ENCODE data around the gene DAND5. TPM values are rescaled to one million over a fixed set of nuclear protein-coding genes. Genes with fewer than 3 reads are reported as not detected.
A peak's percentile ranks its signal among the peaks of the same experiment; 100 is the strongest.
"Not testable (repeated sequence)": the region's sequence is repeated elsewhere in the genome, so short reads cannot be mapped to it uniquely, and the experiment has no call there.

The DAND5 gene
- total RNA-seq, 2 experiments from 2014 or later = not detected

- POLR2A ChIA-PET = interaction anchor here (1.2 kb wide), 1 partner anchor 16 kb away, joined by 3 read pairs; no protein-coding TSS in a partner anchor
- peaks cover 31% of the 10 kb centered on the region for H3K36me3 Mint-ChIP-seq
- no peak overlapping the region for H3K4me3 Mint-ChIP-seq
- ATAC-seq (ENCODE audit: low read depth) = no peak
- no peaks in the 10 kb centered on the region for H3K9me3 Mint-ChIP-seq
- peaks cover 29% of the 10 kb centered on the region for H3K4me1 Mint-ChIP-seq
- DNase-seq = no peak
- H3K27me3 Mint-ChIP-seq = no peaks in the 10 kb centered on the region
- H3K27ac Mint-ChIP-seq = peak overlapping the region; percentile 38
Observed at GRCh38 chr19:12948612-12949362, 20.6 kb upstream of the DAND5 start.

GRCh38 chr19:12949363-12950283 lies 19.8 kb upstream of the DAND5 start:
- ATAC-seq (ENCODE audit: low read depth) = no peak
- Mint-ChIP-seq H3K36me3 (peaks cover 30% of the 10 kb centered on the region), H3K4me1 (peaks cover 30% of the 10 kb centered on the region), H3K27me3 (no peaks in the 10 kb centered on the region), H3K27ac (peak overlapping the region; percentile 31), H3K9me3 (no peaks in the 10 kb centered on the region), H3K4me3 (no peak overlapping the region)
- POLR2A ChIA-PET = interaction anchor here (0.7 kb wide), 1 partner anchor 102 kb away, joined by 5 read pairs; no protein-coding TSS in a partner anchor
- DNase-seq = no peak

GRCh38 chr19:12952050-12952449 lies 17.3 kb upstream of the DAND5 start:
- not testable (repeated sequence) for H3K4me3 Mint-ChIP-seq; H3K27me3 Mint-ChIP-seq; ATAC-seq (ENCODE audit: low read depth); H3K27ac Mint-ChIP-seq; DNase-seq; H3K9me3 Mint-ChIP-seq
- Mint-ChIP-seq H3K36me3 (peaks cover 27% of the 10 kb centered on the region), H3K4me1 (peaks cover 26% of the 10 kb centered on the region)
- POLR2A ChIA-PET = interaction anchor here (2.9 to 3.1 kb wide), 2 partner anchors 14 to 67 kb away, joined by 9 to 15 read pairs; partner anchors contain the start of gene CALR

GRCh38 chr19:12952488-12953137 lies 16.8 kb upstream of the DAND5 start:
- Mint-ChIP-seq H3K27me3 (no peaks in the 10 kb centered on the region), H3K9me3 (no peaks in the 10 kb centered on the region), H3K36me3 (peaks cover 26% of the 10 kb centered on the region), H3K4me1 (peaks cover 24% of the 10 kb centered on the region), H3K27ac (no peak overlapping the region), H3K4me3 (no peak overlapping the region)
- ATAC-seq (ENCODE audit: low read depth) (no peak), DNase-seq (no peak)
- POLR2A ChIA-PET = interaction anchor here (0.5 to 3.1 kb wide), 3 partner anchors 15 to 67 kb away, joined by 3 to 15 read pairs (median 9); partner anchors contain the start of gene CALR

GRCh38 chr19:12953138-12953798 lies 16.1 kb upstream of the DAND5 start:
- H3K27ac Mint-ChIP-seq = peak overlapping the region; percentile 85
- H3K4me1 Mint-ChIP-seq = peaks cover 21% of the 10 kb centered on the region
- no peak overlapping the region for H3K4me3 Mint-ChIP-seq
- POLR2A ChIA-PET = interaction anchor here (0.5 to 3.1 kb wide), 3 partner anchors 15 to 68 kb away, joined by 3 to 15 read pairs (median 9); partner anchors contain the start of gene CALR
- ATAC-seq (ENCODE audit: low read depth) (no peak), DNase-seq (no peak)
- H3K36me3 Mint-ChIP-seq = peaks cover 21% of the 10 kb centered on the region
- H3K9me3 Mint-ChIP-seq = no peaks in the 10 kb centered on the region
- H3K27me3 Mint-ChIP-seq = no peaks in the 10 kb centered on the region

- H3K27me3 Mint-ChIP-seq = no peaks in the 10 kb centered on the region
- no peaks in the 10 kb centered on the region for H3K9me3 Mint-ChIP-seq
- H3K4me1 Mint-ChIP-seq = peaks cover 21% of the 10 kb centered on the region
- peak overlapping the region; percentile 85 for H3K27ac Mint-ChIP-seq
- POLR2A ChIA-PET = interaction anchor here (0.9 to 3.1 kb wide), 5 partner anchors 8 to 151 kb away, joined by 3 to 15 read pairs (median 9); partner anchors contain the start of genes CALR and RAD23A
- H3K4me3 Mint-ChIP-seq = no peak overlapping the region
- peaks cover 18% of the 10 kb centered on the region for H3K36me3 Mint-ChIP-seq
- ATAC-seq (ENCODE audit: low read depth) (no peak), DNase-seq (no peak)
Observed at GRCh38 chr19:12953799-12954611, 15.4 kb upstream of the DAND5 start.

GRCh38 chr19:12954612-12954962 lies 14.8 kb upstream of the DAND5 start:
- Mint-ChIP-seq H3K9me3 (no peaks in the 10 kb centered on the region), H3K36me3 (peaks cover 16% of the 10 kb centered on the region), H3K27me3 (no peaks in the 10 kb centered on the region), H3K27ac (peak overlapping the region; percentile 85), H3K4me3 (no peak overlapping the region), H3K4me1 (peaks cover 21% of the 10 kb centered on the region)
- ATAC-seq (ENCODE audit: low read depth) (no peak), DNase-seq (no peak)
- POLR2A ChIA-PET = interaction anchor here (0.9 to 3.1 kb wide), 5 partner anchors 8 to 150 kb away, joined by 3 to 15 read pairs (median 9); partner anchors contain the start of genes CALR and RAD23A

- Mint-ChIP-seq H3K4me1 (peaks cover 18% of the 10 kb centered on the region), H3K4me3 (peak overlapping the region; percentile 82), H3K27ac (peak overlapping the region; percentile 78)
- H3K9me3 Mint-ChIP-seq; ATAC-seq (ENCODE audit: low read depth); H3K36me3 Mint-ChIP-seq; DNase-seq; H3K27me3 Mint-ChIP-seq: not testable (repeated sequence)
- POLR2A ChIA-PET = interaction anchor here (0.8 to 2.9 kb wide), 3 partner anchors 9 to 71 kb away, joined by 3 to 10 read pairs (median 3); partner anchors contain the start of gene RAD23A
Observed at GRCh38 chr19:12955575-12955974, 13.8 kb upstream of the DAND5 start.

GRCh38 chr19:12955996-12956395 lies 13.4 kb upstream of the DAND5 start:
- Mint-ChIP-seq H3K4me1 (peaks cover 18% of the 10 kb centered on the region), H3K9me3 (no peaks in the 10 kb centered on the region), H3K27me3 (no peaks in the 10 kb centered on the region), H3K4me3 (peak overlapping the region; percentile 82), H3K27ac (peak overlapping the region; percentile 78), H3K36me3 (peaks cover 8% of the 10 kb centered on the region)
- ATAC-seq (ENCODE audit: low read depth) (no peak), DNase-seq (no peak)
- POLR2A ChIA-PET = interaction anchor here (0.6 to 2.9 kb wide), 5 partner anchors 10 to 174 kb away, joined by 3 to 10 read pairs (median 3); partner anchors contain the start of gene RAD23A

GRCh38 chr19:12956446-12957388 lies 12.7 kb upstream of the DAND5 start, which contains the start of gene GADD45GIP1:
GADD45GIP1 (minus strand) TSS chr19:12957223; CDS start chr19:12957212, 11 bp downstream.
- Mint-ChIP-seq H3K27me3 (no peaks in the 10 kb centered on the region), H3K27ac (peak within 1 kb of the TSS; percentile 97), H3K36me3 (peaks cover 5% of the 10 kb centered on the region), H3K9me3 (no peaks in the 10 kb centered on the region), H3K4me1 (peaks cover 18% of the 10 kb centered on the region), H3K4me3 (peak within 1 kb of the TSS; percentile 95)
- ATAC-seq (ENCODE audit: low read depth) (peak; percentile 95), DNase-seq (peak; percentile 88)
- POLR2A ChIA-PET = interaction anchor here (0.6 to 2.9 kb wide), 5 partner anchors 10 to 173 kb away, joined by 3 to 10 read pairs (median 3); partner anchors contain the start of gene RAD23A

Data from activated naive CD8-positive, alpha-beta T cell treated with anti-CD3 and anti-CD28 coated beads, Interleukin-2, amount 10 ng/mL, durations not matched to agents 7 days and 5 days (primary cell).